Measurements from ENCODE around the gene MMP24.
"Not testable (repeated sequence)": the region's sequence is repeated elsewhere in the genome, so short reads cannot be mapped to it uniquely, and the experiment has no call there.

Gene MMP24

DNA sequence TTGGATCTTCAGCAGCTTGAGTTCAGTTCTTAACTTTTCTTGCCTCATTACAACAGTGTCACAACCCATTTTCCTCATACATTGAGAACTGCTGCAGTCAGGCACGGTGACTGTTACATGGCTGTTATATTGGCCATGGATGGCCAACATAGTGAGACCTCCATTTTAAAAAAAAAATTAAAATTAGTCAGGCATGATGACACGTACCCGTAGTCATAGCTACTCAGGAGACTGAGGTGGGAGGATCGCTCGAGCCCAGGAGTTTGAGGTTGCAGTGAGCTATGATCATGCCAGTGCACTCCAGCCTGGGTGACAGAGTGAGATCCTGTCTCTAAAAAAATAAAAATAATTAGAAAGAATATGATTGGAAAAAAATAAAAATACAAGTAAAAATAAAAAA is 9.9 kb upstream of the MMP24 start:
- no peak for DNase-seq (ENCODE audit: low read depth in 2 of 2, low spot score in 1 of 2)

- DNase-seq (ENCODE audit: low read depth in 2 of 2, low spot score in 1 of 2), result no peak
Measured at GRCh38 chr20:35223941-35224340, 2.5 kb upstream of the MMP24 start.

GRCh38 chr20:35224536-35224935 is 2.0 kb upstream of the MMP24 start:
- DNase-seq (ENCODE audit: low read depth in 2 of 2, low spot score in 1 of 2), result no peak

GRCh38 chr20:35225319-35226125 is 968 bp upstream of the MMP24 start:
- DNase-seq (ENCODE audit: low read depth in 2 of 2, low spot score in 1 of 2), result no peak

GRCh38 chr20:35226884-35227681 is 593 bp downstream of the MMP24 start:
- DNase-seq (ENCODE audit: low read depth in 2 of 2, low spot score in 1 of 2), result peak in 1 of 2 donors; percentile 8

DNA sequence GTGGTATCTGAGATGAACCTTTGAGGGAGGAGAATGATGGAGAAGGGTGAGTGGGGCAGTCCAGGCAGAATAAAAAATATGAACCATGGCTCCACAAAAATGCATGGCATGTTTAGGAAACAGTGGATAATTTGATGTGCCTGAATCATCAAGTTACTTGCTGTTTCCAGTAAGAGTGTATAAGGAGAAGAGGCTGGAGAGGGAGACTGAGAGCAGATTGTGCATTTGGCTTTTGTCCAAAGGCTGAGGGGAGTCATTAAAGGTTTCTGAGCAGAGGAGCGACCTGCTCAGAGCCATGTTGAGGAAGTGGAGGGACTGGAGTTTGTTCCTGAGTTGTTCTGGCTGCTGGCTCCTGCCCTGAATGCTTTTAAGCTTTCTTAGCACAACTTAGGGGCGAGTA is 6.1 kb downstream of the MMP24 start:
- DNase-seq (ENCODE audit: low read depth in 2 of 2, low spot score in 1 of 2), result no peak

DNA sequence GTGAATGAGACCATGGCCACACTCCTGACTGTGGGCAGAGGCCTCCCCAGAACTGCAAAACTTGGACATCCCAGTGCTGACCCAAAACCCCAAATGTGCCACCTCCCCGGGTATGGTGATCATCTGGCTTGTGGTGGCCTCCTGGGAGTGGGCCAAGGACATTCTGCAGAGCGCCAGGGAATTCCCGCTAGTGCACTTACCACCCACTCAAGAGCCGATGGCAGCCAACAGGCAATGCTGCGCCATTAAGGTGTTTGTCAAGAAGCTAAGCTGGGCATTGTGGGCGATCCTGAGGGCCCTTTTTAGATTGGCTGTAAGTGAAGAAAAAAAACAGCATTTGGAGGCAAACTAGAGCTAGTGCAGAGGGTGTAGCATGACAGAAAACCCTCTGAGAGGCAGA is 9.4 kb downstream of the MMP24 start:
- DNase-seq (ENCODE audit: low read depth in 2 of 2, low spot score in 1 of 2), result no peak

GRCh38 chr20:35237486-35237885 is 11.0 kb downstream of the MMP24 start:
- DNase-seq (ENCODE audit: low read depth in 2 of 2, low spot score in 1 of 2), result no peak

DNA sequence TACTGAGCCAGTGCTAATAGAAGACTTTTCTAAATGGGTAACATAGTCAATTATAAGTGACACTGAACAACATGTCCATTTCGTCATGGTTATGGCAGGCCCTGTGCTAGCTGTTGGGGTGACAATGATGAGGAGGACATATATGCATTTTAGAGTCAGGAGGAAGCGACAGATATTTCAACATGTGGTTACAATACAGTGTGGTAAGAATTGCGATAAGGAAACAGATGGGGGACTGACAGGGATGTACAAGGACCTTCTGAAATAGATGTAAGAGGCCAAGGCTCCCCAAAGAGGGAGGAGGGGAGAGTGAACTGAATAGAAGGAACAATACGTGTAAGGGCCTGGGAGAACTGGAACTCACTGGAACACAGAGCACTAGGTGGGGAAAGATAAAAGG is 11.7 kb downstream of the MMP24 start:
- no peak for DNase-seq (ENCODE audit: low read depth in 2 of 2, low spot score in 1 of 2)

DNA sequence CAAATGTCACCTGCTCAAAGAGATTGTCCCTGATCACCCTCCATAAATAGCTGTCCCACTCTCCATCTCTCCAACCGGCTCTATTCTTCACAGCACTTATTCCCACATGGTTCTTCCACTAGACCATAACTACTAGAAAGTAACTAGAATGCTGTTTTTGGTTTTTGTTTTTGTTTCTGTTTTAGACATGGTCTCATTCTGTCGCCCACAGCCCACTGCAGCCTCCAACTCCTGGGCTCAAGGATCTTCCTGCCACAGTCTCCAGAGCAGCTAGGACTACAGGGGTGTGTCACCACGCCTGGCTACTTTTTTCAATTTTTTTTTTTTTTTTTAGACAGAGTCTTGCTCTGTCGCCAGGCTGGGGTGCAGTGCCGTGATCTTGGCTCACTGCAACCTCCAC is 12.2 kb downstream of the MMP24 start:
- no peak for DNase-seq (ENCODE audit: low read depth in 2 of 2, low spot score in 1 of 2)

- no peak for DNase-seq (ENCODE audit: low read depth in 2 of 2, low spot score in 1 of 2)
Measured at GRCh38 chr20:35240083-35240810, 13.8 kb downstream of the MMP24 start.

GRCh38 chr20:35240811-35241293 is 14.4 kb downstream of the MMP24 start:
- no peak for DNase-seq (ENCODE audit: low read depth in 2 of 2, low spot score in 1 of 2)

GRCh38 chr20:35243317-35243716 is 16.8 kb downstream of the MMP24 start:
- no peak for DNase-seq (ENCODE audit: low read depth in 2 of 2, low spot score in 1 of 2)

- DNase-seq (ENCODE audit: low read depth in 2 of 2, low spot score in 1 of 2), result no peak
Measured at GRCh38 chr20:35243986-35244385, 17.5 kb downstream of the MMP24 start.

DNA sequence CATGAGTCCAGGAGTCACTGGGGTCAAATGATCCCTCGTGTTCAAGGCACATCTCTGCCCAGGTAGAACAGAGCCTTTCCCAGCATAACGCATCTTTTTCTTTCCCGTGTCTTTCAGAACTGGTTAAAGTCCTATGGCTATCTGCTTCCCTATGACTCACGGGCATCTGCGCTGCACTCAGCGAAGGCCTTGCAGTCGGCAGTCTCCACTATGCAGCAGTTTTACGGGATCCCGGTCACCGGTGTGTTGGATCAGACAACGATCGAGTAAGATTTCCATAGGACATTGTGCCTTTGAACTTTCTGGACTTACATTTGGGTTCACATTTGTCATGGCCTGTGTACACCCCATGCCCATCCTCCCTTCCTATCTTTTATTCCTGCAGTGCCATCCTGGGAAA is 20.2 kb downstream of the MMP24 start:
- DNase-seq (ENCODE audit: low read depth in 2 of 2, low spot score in 1 of 2), result no peak

DNA sequence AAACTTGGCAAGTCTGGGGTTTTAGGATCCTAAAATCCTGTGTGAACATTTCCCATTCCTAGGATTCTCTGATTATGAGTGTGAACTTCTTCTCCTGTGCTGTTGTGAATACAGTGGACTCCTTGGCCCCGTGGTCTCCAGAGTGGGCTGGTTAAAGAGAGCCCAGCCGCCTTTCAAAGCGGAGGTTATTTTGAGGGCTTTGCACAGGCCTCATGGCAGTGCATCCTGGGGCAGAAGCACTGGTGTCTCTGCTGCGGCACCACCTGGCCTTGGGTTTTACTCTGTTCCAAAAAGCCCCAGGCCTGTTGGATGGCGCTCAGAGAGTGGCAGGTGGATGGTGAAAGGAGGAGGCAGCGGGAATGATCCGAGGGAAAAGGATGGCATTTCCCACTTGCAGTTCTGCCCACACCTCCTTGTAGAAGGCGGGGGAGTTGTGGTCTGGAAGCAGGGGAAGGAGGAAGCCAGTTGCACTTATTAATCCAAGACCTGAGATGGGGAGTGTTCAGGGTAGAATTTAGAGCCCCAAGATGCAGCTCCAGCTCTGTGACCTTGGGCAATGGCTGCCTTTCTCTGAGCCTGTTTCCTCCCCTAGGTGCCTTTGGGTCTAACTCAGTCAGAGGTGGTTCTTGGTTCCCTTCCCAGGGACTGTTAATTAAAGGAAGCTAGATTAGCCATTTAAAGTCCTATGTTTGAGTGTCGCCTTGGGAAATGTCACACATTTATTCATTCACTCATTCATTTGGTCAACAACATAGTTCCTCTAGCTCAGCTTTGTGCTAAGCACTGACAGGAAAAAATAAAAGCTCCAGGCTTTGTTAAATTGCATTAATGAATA is 22.4 kb downstream of the MMP24 start:
- DNase-seq (ENCODE audit: low read depth in 2 of 2, low spot score in 1 of 2), result no peak

DNA sequence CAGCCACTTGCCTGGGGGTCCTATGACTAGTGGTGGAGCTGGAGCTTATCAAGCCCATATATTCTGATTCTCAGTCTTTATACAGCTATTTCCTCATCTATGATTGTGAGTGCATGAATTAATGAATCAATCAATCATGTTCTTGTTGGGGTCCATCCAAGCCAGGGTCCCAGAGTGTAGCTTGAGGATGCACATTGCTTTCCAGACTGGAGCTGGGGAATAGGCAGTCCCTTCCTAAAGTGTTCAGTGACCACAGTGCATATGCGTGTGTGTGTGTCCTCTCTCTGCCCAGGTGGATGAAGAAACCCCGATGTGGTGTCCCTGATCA is 25.1 kb downstream of the MMP24 start:
- DNase-seq (ENCODE audit: low read depth in 2 of 2, low spot score in 1 of 2), result no peak

DNA sequence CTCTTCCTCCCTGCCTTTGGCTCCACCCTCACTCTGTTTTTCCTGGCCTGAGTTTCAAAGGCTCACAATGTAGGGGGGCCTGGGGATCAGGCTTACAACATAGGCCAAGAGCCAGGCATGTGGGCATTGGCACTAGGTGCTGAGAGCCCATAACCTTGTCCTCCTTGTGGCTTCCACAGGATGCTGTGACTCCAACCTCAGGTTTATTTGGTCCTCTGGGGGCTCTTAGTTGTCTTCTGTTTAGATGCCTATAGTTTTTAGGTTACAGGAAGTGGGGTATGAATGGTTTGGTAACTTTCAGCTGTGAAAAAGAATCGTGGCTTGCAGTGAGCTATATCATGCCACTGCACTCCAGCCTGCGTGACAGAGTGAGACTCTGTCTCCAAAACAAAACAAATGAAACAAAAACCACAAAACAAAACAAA is 25.6 kb downstream of the MMP24 start:
- DNase-seq (ENCODE audit: low read depth in 2 of 2, low spot score in 1 of 2), result no peak

GRCh38 chr20:35252598-35252997 is 26.1 kb downstream of the MMP24 start:
- DNase-seq (ENCODE audit: low read depth in 2 of 2, low spot score in 1 of 2), result not testable (repeated sequence)

DNA sequence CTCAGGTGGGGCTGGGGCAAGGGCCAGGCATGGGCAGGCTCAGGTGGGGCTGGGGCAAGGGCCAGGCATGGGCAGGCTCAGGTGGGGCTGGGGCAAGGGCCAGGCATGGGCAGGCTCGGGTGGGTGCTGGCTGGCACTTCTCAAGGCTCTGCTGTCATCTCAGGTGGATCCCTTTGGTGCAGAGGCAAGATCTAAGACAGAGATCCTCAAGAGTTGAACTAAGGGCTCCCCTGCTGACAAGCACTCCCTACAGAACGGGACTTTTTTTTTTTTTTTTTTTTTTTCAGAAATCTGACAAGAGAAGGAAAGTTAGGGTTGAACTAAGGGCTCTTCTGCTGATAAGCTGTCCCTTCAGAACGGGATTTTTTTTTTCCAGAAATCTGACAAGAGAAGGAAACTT is 26.5 kb downstream of the MMP24 start:
- no peak for DNase-seq (ENCODE audit: low read depth in 2 of 2, low spot score in 1 of 2)

DNA sequence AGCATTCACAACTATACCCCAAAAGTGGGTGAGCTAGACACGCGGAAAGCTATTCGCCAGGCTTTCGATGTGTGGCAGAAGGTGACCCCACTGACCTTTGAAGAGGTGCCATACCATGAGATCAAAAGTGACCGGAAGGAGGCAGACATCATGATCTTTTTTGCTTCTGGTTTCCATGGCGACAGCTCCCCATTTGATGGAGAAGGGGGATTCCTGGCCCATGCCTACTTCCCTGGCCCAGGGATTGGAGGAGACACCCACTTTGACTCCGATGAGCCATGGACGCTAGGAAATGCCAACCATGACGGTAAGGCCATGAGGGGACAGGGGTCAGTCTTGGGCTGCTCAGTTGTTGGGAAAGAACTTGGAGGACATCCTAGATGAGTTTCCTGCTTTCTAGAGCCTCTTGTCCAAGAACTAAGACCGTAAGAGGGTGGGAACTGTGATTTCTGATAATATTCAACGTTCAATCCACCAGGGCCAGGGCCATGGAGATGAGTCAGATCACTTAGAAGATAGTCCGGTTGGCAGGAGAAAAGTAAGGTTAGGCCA is 28.0 kb downstream of the MMP24 start:
- no peak for DNase-seq (ENCODE audit: low read depth in 2 of 2, low spot score in 1 of 2)
